ENCODE measurements around the gene ETAA1. TPM values are rescaled to one million over a fixed set of nuclear protein-coding genes. Genes with fewer than 3 reads are reported as not detected.

The ETAA1 gene
- total RNA-seq, 1 experiment from 2014 or later: 27.3 TPM

- TF ChIP-seq PRDM15 (CRISPR knock-in tag; IDR thresholded peaks at IDR 0.05): no peak
Measured at GRCh38 chr2:67366832-67367412, 30.2 kb upstream of the ETAA1 start (continued).

GRCh38 chr2:67374481-67374880 is 22.7 kb upstream of the ETAA1 start:
- DNase-seq (ENCODE audit: low spot score) (no peak), ATAC-seq (no peak)
- Mint-ChIP-seq H3K27me3 (ENCODE audit: low read depth) (no peaks in the 10 kb centered on the region), H3K27ac (no peak overlapping the region), H3K4me3 (no peak overlapping the region), H3K36me3 (peaks cover 4% of the 10 kb centered on the region; the same call in 1 of the 2 replicates), H3K4me1 (no peaks in the 10 kb centered on the region), H3K9me3 (peaks cover 21% of the 10 kb centered on the region)
- no peak for TF ChIP-seq USF1 (CRISPR knock-in tag; IDR thresholded peaks at IDR 0.05)
- no peak for TF ChIP-seq FOXP1 (CRISPR knock-in tag; IDR thresholded peaks at IDR 0.05; ENCODE audit: borderline replicate concordance)
- no peak for TF ChIP-seq NR2C2 (CRISPR knock-in tag; IDR thresholded peaks at IDR 0.05)
- TF ChIP-seq ZNF425 (CRISPR knock-in tag; conservative IDR thresholded peaks at IDR 0.05): no peak
- TF ChIP-seq RORB (CRISPR knock-in tag; IDR thresholded peaks at IDR 0.05): no peak
- no peak for TF ChIP-seq ATF3 (CRISPR knock-in tag; conservative IDR thresholded peaks at IDR 0.05)
- no peak for TF ChIP-seq MYBL2 (CRISPR knock-in tag; IDR thresholded peaks at IDR 0.05)
- TF ChIP-seq HMGXB4 (CRISPR knock-in tag; IDR thresholded peaks at IDR 0.05): no peak
- TF ChIP-seq MAX (CRISPR knock-in tag; IDR thresholded peaks at IDR 0.05): no peak
- TF ChIP-seq ZNF317 (CRISPR knock-in tag; IDR thresholded peaks at IDR 0.05; ENCODE audit: borderline replicate concordance, low read depth): no peak
- TF ChIP-seq TP53 (CRISPR knock-in tag; IDR thresholded peaks at IDR 0.05): no peak
- TF ChIP-seq NFATC4 (CRISPR knock-in tag; IDR thresholded peaks at IDR 0.05): no peak
- POLR2A ChIA-PET: no interaction called here
- CTCF ChIA-PET: no interaction called here

- ChIA-PET POLR2A (no interaction called here), CTCF (no interaction called here)
- no peak overlapping the region for H3K4me3 Mint-ChIP-seq
- H3K4me1 Mint-ChIP-seq: no peaks in the 10 kb centered on the region
- no peak for DNase-seq (ENCODE audit: low spot score)
- no peak for ATAC-seq
- peaks cover 4% of the 10 kb centered on the region; the same call in 1 of the 2 replicates for H3K36me3 Mint-ChIP-seq
- no peak overlapping the region for H3K27ac Mint-ChIP-seq
- no peaks in the 10 kb centered on the region for H3K27me3 Mint-ChIP-seq (ENCODE audit: low read depth)
- H3K9me3 Mint-ChIP-seq: peaks cover 21% of the 10 kb centered on the region
- TF ChIP-seq PRDM15 (CRISPR knock-in tag; IDR thresholded peaks at IDR 0.05) (no peak), JUN (CRISPR knock-in tag; IDR thresholded peaks at IDR 0.05) (no peak), ZBTB43 (CRISPR knock-in tag; IDR thresholded peaks at IDR 0.05) (no peak), KAT7 (CRISPR knock-in tag; IDR thresholded peaks at IDR 0.05; ENCODE audit: borderline replicate concordance) (no peak), E2F4 (CRISPR knock-in tag; IDR thresholded peaks at IDR 0.05; ENCODE audit: borderline replicate concordance, low read depth) (no peak), EMX1 (CRISPR knock-in tag; IDR thresholded peaks at IDR 0.05) (no peak)
Measured at GRCh38 chr2:67374949-67375348, 22.2 kb upstream of the ETAA1 start.

All from WTC11 (cell line).